WTC11 (cell line): Measurements from ENCODE around the gene PSEN2. TPM values are rescaled to one million over a fixed set of nuclear protein-coding genes. Genes with fewer than 3 reads are reported as not detected.

Experiments used
- ATAC-seq: fragments of 200-7000 bp; cut with Tn5 transposase; 2 replicates; pipeline ENCODE4 v1.10.0; 2021; ENCODE audit warnings: mild to moderate bottlenecking, moderate library complexity
- CTCF ChIA-PET: fragments of 300-600 bp; sonication (Branson Sonifier 250); formaldehyde crosslinking; loops from one replicate; lab custom pipeline; 2021; ENCODE audit warnings: antibody characterized with exemption; lab: Charles Lee
- POLR2A ChIA-PET: fragments of 350-600 bp; sonication (Branson Sonifier 250); formaldehyde crosslinking; loops from one replicate; lab custom pipeline; 2021; ENCODE audit warnings: antibody characterized with exemption; lab: Charles Lee
- DNase-seq: peaks from one replicate; pipeline ENCODE4 v3.0.0; 2021; ENCODE audit warnings: low spot score
- H3K27ac Mint-ChIP-seq: 2 replicates; pipeline ENCODE4 v1.8.0; 2021; ENCODE audit warnings: mixed read lengths
- H3K27me3 Mint-ChIP-seq: 2 replicates; pipeline ENCODE4 v1.8.0; 2021; ENCODE audit warnings: low read depth, mild to moderate bottlenecking, moderate library complexity, mixed read lengths
- H3K36me3 Mint-ChIP-seq: 2 replicates; pipeline ENCODE4 v1.8.0; 2021; ENCODE audit warnings: mixed read lengths
- H3K4me1 Mint-ChIP-seq: 2 replicates; pipeline ENCODE4 v1.8.0; 2022; ENCODE audit warnings: mixed read lengths
- H3K4me3 Mint-ChIP-seq: 2 replicates; pipeline ENCODE4 v1.8.0; 2021; ENCODE audit warnings: mild to moderate bottlenecking, moderate library complexity, mixed read lengths
- H3K9me3 Mint-ChIP-seq: 2 replicates; pipeline ENCODE4 v1.8.0; 2021; ENCODE audit warnings: mixed read lengths
- CBFB ChIP-seq: sonication (generic); formaldehyde crosslinking; IDR thresholded peaks from 2 replicates; pipeline ENCODE4 v1.8.1; 2022; ENCODE audit warnings: mild to moderate bottlenecking, low read depth, missing genetic modification reagents
- ETV6 ChIP-seq: sonication (generic); formaldehyde crosslinking; IDR thresholded peaks from 2 replicates; pipeline ENCODE4 v1.8.1; 2022; ENCODE audit warnings: mild to moderate bottlenecking, missing genetic modification reagents
- FOXJ3 ChIP-seq: sonication (generic); formaldehyde crosslinking; IDR thresholded peaks from 2 replicates; pipeline ENCODE4 v1.9.0; 2021; ENCODE audit warnings: missing genetic modification reagents, mild to moderate bottlenecking, borderline replicate concordance
- GRHL2 ChIP-seq: fragments of 250-450 bp; sonication (Bioruptor Pico); IDR thresholded peaks from 2 replicates; pipeline ENCODE4 v1.8.0; 2022; ENCODE audit warnings: mild to moderate bottlenecking, moderate library complexity; ENCODE audit not compliant: insufficient replicate concordance, severe bottlenecking
- NFATC4 ChIP-seq: fragments of 250-450 bp; sonication (Bioruptor Pico); IDR thresholded peaks from 2 replicates; pipeline ENCODE4 v1.9.0; 2021; ENCODE audit warnings: mild to moderate bottlenecking
- NFE2L1 ChIP-seq: sonication (generic); formaldehyde crosslinking; IDR thresholded peaks from 2 replicates; pipeline ENCODE4 v1.8.1; 2023; ENCODE audit warnings: missing genetic modification reagents
- SMAD3 ChIP-seq: sonication (generic); formaldehyde crosslinking; IDR thresholded peaks from 2 replicates; pipeline ENCODE4 v1.8.0; 2022; ENCODE audit warnings: missing genetic modification reagents, mild to moderate bottlenecking, borderline replicate concordance
- SMAD4 ChIP-seq: sonication (generic); formaldehyde crosslinking; IDR thresholded peaks from 2 replicates; pipeline ENCODE4 v1.8.0; 2022; ENCODE audit warnings: mild to moderate bottlenecking, missing genetic modification reagents
- TP53 ChIP-seq: sonication (generic); formaldehyde crosslinking; IDR thresholded peaks from 2 replicates; pipeline ENCODE4 v1.8.1; 2023; ENCODE audit warnings: mild to moderate bottlenecking, missing genetic modification reagents
- ZNF121 ChIP-seq: sonication (generic); formaldehyde crosslinking; IDR thresholded peaks from 2 replicates; pipeline ENCODE4 v1.8.0; 2023; ENCODE audit warnings: missing genetic modification reagents
- ZNF232 ChIP-seq: sonication (generic); formaldehyde crosslinking; IDR thresholded peaks from 2 replicates; pipeline ENCODE4 v1.8.0; 2022; ENCODE audit warnings: mild to moderate bottlenecking, missing genetic modification reagents
- ZNF263 ChIP-seq: sonication (generic); formaldehyde crosslinking; IDR thresholded peaks from 2 replicates; pipeline ENCODE4 v1.8.1; 2022; ENCODE audit warnings: low read depth, mild to moderate bottlenecking, moderate library complexity, missing genetic modification reagents
- total RNA-seq: library from RNA; stranded (reverse); gene quantifications from 3 replicates; pipeline ENCODE4 v1.2.3, GENCODE V29; 2021
- TF ChIP-seq, protein P1 (sequence below): fragments of 250-450 bp; sonication (Bioruptor Pico); IDR thresholded peaks from 2 replicates; pipeline ENCODE4 v1.9.0; 2021; ENCODE audit warnings: mild to moderate bottlenecking, borderline replicate concordance
- TF ChIP-seq, protein P2 (sequence below): sonication (generic); formaldehyde crosslinking; IDR thresholded peaks from 2 replicates; pipeline ENCODE4 v1.8.0; 2023; ENCODE audit warnings: missing genetic modification reagents
- TF ChIP-seq, protein P3 (sequence below): sonication (generic); formaldehyde crosslinking; IDR thresholded peaks from 2 replicates; pipeline ENCODE4 v1.8.0; 2022; ENCODE audit warnings: mild to moderate bottlenecking, missing genetic modification reagents
- TF ChIP-seq, protein P4 (sequence below): sonication (generic); formaldehyde crosslinking; IDR thresholded peaks from 2 replicates; pipeline ENCODE4 v1.8.1; 2022; ENCODE audit warnings: missing genetic modification reagents, borderline replicate concordance
- TF ChIP-seq, protein P5 (sequence below): sonication (generic); formaldehyde crosslinking; IDR thresholded peaks from 2 replicates; pipeline ENCODE4 v1.8.1; 2023; ENCODE audit warnings: mild to moderate bottlenecking, missing genetic modification reagents

Gene PSEN2
- total RNA-seq, 1 experiment from 2014 or later: 18.4 TPM

DNA sequence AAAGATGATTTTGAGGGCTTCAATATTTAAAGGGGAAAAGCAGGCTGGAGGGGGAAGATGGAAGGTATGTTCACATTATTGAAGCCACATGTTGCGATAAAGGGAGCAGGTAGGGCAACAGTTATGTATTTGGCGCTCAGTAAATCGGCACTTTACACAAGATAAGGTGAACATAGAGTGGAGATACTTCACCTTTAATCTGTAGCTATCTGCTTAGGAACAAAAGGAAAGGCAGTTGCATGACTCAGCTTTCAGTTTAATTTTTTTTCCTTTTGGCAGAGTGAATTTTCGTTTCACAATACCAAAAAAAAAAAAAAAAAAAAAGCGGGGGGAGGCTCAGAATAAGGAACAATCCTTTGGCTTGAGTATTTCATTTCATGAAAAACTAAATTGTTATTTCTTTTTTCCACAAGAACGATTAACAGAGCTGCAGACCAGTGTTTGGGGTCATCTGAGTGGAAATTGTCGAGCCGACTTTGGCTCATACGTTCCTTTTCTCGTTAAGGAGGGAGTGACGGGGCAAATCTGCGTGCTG, 68.6 kb downstream of the PSEN2 start:
- H3K4me3 Mint-ChIP-seq: peak overlapping the region; percentile 82
- ATAC-seq: no peak
- TF ChIP-seq SMAD3 (CRISPR knock-in tag) (no peak), TP53 (CRISPR knock-in tag) (no peak), ETV6 (no peak), SMAD4 (CRISPR knock-in tag) (no peak), GRHL2 (CRISPR knock-in tag) (no peak), NFE2L1 (no peak), ZNF263 (no peak)
- TF ChIP-seq, protein P1, sequence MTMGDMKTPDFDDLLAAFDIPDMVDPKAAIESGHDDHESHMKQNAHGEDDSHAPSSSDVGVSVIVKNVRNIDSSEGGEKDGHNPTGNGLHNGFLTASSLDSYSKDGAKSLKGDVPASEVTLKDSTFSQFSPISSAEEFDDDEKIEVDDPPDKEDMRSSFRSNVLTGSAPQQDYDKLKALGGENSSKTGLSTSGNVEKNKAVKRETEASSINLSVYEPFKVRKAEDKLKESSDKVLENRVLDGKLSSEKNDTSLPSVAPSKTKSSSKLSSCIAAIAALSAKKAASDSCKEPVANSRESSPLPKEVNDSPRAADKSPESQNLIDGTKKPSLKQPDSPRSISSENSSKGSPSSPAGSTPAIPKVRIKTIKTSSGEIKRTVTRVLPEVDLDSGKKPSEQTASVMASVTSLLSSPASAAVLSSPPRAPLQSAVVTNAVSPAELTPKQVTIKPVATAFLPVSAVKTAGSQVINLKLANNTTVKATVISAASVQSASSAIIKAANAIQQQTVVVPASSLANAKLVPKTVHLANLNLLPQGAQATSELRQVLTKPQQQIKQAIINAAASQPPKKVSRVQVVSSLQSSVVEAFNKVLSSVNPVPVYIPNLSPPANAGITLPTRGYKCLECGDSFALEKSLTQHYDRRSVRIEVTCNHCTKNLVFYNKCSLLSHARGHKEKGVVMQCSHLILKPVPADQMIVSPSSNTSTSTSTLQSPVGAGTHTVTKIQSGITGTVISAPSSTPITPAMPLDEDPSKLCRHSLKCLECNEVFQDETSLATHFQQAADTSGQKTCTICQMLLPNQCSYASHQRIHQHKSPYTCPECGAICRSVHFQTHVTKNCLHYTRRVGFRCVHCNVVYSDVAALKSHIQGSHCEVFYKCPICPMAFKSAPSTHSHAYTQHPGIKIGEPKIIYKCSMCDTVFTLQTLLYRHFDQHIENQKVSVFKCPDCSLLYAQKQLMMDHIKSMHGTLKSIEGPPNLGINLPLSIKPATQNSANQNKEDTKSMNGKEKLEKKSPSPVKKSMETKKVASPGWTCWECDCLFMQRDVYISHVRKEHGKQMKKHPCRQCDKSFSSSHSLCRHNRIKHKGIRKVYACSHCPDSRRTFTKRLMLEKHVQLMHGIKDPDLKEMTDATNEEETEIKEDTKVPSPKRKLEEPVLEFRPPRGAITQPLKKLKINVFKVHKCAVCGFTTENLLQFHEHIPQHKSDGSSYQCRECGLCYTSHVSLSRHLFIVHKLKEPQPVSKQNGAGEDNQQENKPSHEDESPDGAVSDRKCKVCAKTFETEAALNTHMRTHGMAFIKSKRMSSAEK (CRISPR knock-in tag): no peak
- TF ChIP-seq, protein P2, sequence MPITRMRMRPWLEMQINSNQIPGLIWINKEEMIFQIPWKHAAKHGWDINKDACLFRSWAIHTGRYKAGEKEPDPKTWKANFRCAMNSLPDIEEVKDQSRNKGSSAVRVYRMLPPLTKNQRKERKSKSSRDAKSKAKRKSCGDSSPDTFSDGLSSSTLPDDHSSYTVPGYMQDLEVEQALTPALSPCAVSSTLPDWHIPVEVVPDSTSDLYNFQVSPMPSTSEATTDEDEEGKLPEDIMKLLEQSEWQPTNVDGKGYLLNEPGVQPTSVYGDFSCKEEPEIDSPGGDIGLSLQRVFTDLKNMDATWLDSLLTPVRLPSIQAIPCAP (CRISPR knock-in tag): no peak
- TF ChIP-seq, protein P3, sequence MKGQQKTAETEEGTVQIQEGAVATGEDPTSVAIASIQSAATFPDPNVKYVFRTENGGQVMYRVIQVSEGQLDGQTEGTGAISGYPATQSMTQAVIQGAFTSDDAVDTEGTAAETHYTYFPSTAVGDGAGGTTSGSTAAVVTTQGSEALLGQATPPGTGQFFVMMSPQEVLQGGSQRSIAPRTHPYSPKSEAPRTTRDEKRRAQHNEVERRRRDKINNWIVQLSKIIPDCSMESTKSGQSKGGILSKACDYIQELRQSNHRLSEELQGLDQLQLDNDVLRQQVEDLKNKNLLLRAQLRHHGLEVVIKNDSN: no peak
- TF ChIP-seq, protein P4, sequence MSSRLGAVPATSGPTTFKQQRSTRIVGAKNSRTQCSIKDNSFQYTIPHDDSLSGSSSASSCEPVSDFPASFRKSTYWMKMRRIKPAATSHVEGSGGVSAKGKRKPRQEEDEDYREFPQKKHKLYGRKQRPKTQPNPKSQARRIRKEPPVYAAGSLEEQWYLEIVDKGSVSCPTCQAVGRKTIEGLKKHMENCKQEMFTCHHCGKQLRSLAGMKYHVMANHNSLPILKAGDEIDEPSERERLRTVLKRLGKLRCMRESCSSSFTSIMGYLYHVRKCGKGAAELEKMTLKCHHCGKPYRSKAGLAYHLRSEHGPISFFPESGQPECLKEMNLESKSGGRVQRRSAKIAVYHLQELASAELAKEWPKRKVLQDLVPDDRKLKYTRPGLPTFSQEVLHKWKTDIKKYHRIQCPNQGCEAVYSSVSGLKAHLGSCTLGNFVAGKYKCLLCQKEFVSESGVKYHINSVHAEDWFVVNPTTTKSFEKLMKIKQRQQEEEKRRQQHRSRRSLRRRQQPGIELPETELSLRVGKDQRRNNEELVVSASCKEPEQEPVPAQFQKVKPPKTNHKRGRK (CRISPR knock-in tag): no peak
- TF ChIP-seq, all 79 proteins: peak for 0
- ChIA-PET CTCF (interaction anchor here (0.7 kb wide), 1 partner anchor 391 kb away, joined by 3 read pairs; no protein-coding TSS in a partner anchor), POLR2A (interaction anchor here (0.6 to 0.7 kb wide), 4 partner anchors 11 to 857 kb away, joined by 3 to 7 read pairs (median 4); no protein-coding TSS in a partner anchor)
- peaks cover 10% of the 10 kb centered on the region for H3K27me3 Mint-ChIP-seq
- no peak for DNase-seq
- H3K36me3 Mint-ChIP-seq: peaks cover 9% of the 10 kb centered on the region
- H3K4me1 Mint-ChIP-seq: peaks cover 42% of the 10 kb centered on the region
- H3K9me3 Mint-ChIP-seq: peaks cover 20% of the 10 kb centered on the region
- peak overlapping the region; percentile 37 for H3K27ac Mint-ChIP-seq

DNA sequence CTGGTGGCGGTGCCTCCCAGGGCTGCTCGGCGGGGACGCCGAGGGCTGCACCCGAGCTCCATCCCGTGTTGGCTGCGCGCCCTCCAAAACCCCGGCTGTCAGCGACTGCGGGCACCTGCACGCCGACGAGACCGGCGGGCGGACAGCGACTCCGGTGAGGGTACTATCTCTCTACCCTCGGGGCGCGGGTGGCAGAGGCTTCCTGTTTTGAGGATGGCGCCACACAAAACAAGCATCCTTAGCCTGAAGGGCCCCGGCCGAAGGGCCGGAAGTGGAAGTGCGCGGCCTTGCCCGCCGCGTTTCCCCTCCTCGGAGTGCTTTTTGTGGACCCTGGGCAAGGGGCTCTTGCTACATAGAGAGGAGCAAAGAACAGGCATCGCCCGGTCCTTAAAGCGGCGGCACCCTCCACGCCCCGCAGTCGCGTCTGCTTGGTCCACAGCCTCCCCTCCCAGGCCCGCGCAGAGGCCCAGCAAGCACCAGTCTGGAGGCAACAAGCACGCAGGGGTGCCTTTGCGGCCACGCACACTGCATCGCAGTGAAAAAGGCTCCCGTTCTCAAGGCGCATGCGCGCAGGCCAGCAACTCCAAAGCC, 69.1 kb downstream of the PSEN2 start:
- Mint-ChIP-seq H3K36me3 (peaks cover 6% of the 10 kb centered on the region), H3K9me3 (peaks cover 14% of the 10 kb centered on the region), H3K4me3 (peak overlapping the region; percentile 82), H3K27ac (peak overlapping the region; percentile 80), H3K4me1 (peaks cover 47% of the 10 kb centered on the region), H3K27me3 (peaks cover 7% of the 10 kb centered on the region)
- ChIA-PET POLR2A (no interaction called here), CTCF (interaction anchor here (0.7 to 1.6 kb wide), 5 partner anchors 21 to 392 kb away, joined by 3 to 9 read pairs (median 4); no protein-coding TSS in a partner anchor)
- ATAC-seq (peak; percentile 42), DNase-seq (no peak)
- TF ChIP-seq CBFB (CRISPR knock-in tag) (no peak), NFATC4 (CRISPR knock-in tag) (no peak), FOXJ3 (CRISPR knock-in tag) (no peak), ZNF121 (CRISPR knock-in tag) (no peak), ZNF232 (CRISPR knock-in tag) (no peak)
- TF ChIP-seq, protein P4 (CRISPR knock-in tag): 0 out of 2 replicates have a peak, but pooled peaks have one; percentile 31
- TF ChIP-seq, protein P5, sequence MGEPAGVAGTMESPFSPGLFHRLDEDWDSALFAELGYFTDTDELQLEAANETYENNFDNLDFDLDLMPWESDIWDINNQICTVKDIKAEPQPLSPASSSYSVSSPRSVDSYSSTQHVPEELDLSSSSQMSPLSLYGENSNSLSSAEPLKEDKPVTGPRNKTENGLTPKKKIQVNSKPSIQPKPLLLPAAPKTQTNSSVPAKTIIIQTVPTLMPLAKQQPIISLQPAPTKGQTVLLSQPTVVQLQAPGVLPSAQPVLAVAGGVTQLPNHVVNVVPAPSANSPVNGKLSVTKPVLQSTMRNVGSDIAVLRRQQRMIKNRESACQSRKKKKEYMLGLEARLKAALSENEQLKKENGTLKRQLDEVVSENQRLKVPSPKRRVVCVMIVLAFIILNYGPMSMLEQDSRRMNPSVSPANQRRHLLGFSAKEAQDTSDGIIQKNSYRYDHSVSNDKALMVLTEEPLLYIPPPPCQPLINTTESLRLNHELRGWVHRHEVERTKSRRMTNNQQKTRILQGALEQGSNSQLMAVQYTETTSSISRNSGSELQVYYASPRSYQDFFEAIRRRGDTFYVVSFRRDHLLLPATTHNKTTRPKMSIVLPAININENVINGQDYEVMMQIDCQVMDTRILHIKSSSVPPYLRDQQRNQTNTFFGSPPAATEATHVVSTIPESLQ (CRISPR knock-in tag): 0 out of 2 replicates have a peak, but pooled peaks have one; percentile 8
- TF ChIP-seq, protein P1 (CRISPR knock-in tag): no peak
